Measurements from ENCODE around the gene ZBTB38.
A peak's percentile ranks its signal among the peaks of the same experiment; 100 is the strongest.

The ZBTB38 gene

DNA sequence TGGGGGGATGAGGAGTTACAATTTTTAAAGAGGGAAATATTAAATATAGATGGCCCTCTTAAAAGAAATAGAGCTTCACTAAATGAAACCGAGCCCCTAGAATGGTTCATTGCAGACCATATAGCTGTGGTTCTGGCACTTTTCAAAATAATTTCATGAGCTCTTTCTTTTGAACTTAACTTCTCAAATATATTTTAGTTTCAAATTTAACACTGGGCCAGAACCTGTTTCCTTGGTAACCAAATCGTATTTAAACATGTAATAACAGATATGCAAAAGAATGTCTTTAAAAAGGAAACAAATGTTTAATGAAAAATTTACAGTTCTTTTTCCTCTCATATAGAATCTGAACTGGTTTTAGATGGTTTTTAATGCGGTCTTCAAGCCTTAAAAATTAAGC is 20.1 kb downstream of the ZBTB38 start:
- H3K4me3 ChIP-seq (ENCODE audit: low read depth, low read length), result peak overlapping the region; percentile 65
- TF ChIP-seq, protein P1, sequence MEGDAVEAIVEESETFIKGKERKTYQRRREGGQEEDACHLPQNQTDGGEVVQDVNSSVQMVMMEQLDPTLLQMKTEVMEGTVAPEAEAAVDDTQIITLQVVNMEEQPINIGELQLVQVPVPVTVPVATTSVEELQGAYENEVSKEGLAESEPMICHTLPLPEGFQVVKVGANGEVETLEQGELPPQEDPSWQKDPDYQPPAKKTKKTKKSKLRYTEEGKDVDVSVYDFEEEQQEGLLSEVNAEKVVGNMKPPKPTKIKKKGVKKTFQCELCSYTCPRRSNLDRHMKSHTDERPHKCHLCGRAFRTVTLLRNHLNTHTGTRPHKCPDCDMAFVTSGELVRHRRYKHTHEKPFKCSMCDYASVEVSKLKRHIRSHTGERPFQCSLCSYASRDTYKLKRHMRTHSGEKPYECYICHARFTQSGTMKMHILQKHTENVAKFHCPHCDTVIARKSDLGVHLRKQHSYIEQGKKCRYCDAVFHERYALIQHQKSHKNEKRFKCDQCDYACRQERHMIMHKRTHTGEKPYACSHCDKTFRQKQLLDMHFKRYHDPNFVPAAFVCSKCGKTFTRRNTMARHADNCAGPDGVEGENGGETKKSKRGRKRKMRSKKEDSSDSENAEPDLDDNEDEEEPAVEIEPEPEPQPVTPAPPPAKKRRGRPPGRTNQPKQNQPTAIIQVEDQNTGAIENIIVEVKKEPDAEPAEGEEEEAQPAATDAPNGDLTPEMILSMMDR (IDR thresholded peaks at IDR 0.05; ENCODE audit: low read depth, low read length), result no peak
- H3K9me3 ChIP-seq, result no peaks in the 10 kb centered on the region
- DNase-seq, result no peak
- no peaks in the 10 kb centered on the region for H3K36me3 ChIP-seq
- H3K4me1 ChIP-seq, result peaks cover 22% of the 10 kb centered on the region
- no peaks in the 10 kb centered on the region for H3K27me3 ChIP-seq

DNA sequence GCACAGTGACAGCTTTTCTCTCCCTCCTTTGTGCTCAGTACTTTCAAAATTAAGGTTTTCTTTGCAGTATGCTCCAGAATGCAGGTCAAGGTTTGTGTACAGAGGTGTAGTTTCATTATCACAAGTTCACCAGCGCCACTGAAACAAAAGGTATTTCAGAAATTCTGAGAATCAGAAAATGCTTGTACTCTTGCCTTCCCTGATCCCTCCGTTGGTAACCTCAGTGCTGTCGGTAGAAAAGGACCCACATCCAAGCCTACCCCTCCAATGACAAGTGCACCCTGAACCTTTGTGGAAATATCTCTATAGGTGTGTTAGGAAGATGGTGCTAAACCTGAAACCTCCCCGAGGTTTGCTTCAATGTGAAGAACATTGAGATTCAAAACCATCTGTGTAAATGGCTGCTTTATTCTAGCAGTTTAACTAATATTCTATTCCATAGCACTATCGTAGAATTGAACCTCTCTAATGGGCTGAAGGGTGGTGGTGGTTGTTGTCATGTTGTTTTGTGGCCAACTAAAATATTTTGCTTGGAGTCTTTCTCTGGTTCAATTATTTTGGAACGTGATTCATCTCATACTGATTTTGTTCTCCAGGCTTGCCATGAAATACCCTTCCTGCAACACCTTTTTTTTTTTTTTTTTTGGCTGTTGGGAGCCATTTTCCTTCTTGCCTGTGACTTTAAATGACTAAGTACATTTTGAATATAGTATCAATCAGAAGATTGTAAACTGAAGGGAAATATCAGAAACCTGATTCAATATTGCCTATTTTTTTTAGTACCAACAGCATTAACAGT is 20.7 kb downstream of the ZBTB38 start:
- Histone ChIP-seq H3K27me3 (no peaks in the 10 kb centered on the region), H3K4me1 (peaks cover 23% of the 10 kb centered on the region), H3K9me3 (no peaks in the 10 kb centered on the region), H3K4me3 (ENCODE audit: low read depth, low read length) (peak overlapping the region; percentile 65), H3K36me3 (no peaks in the 10 kb centered on the region)
- TF ChIP-seq, protein P1 (IDR thresholded peaks at IDR 0.05; ENCODE audit: low read depth, low read length), result no peak
- DNase-seq, result no peak

DNA sequence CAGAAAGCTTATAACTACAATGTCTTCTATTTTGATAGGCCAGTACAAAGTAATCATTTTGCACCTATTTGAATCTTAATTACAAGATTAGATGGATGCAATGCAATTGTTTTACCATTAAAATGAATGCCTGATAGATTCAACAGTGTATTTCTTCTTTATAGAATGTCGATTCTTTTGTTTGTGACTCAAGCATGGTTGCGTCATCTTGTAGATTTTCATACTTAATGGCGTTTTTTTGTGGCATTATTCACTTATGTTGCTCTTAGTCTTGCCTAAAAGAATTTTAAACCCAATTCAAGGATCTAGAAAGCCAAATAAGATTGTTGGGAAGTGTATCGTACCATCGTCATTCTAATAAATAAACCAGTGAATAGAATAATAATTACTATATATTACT is 21.4 kb downstream of the ZBTB38 start:
- Histone ChIP-seq H3K4me3 (ENCODE audit: low read depth, low read length) (peak overlapping the region; percentile 65; the same call in 1 of the 2 replicates), H3K36me3 (no peaks in the 10 kb centered on the region), H3K9me3 (no peaks in the 10 kb centered on the region), H3K4me1 (peaks cover 19% of the 10 kb centered on the region), H3K27me3 (no peaks in the 10 kb centered on the region)
- DNase-seq, result no peak
- TF ChIP-seq, protein P1 (IDR thresholded peaks at IDR 0.05; ENCODE audit: low read depth, low read length), result no peak

DNA sequence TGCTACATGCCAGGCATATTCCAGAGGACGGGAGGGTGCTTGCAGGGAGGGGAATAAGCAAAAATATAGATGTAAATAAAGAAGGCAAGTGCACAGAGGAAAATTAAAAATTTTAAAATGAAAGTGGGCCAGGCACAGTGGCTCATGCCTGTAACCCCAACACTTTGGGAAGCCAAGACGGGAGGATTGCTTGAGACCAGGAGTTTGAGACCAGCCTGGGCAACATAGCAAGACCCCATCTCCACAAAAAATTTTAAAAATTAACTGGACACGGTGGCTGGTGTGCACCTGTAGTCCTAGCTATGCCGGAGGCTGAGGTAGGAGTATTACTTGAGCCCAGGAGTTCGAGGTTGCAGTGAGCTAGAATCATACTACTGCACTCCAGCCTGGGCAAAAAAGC is 22.4 kb downstream of the ZBTB38 start:
- Histone ChIP-seq H3K4me1 (peaks cover 16% of the 10 kb centered on the region), H3K4me3 (ENCODE audit: low read depth, low read length) (no peak overlapping the region), H3K27me3 (no peaks in the 10 kb centered on the region), H3K9me3 (no peaks in the 10 kb centered on the region), H3K36me3 (no peaks in the 10 kb centered on the region)
- TF ChIP-seq, protein P1 (IDR thresholded peaks at IDR 0.05; ENCODE audit: low read depth, low read length), result no peak
- no peak for DNase-seq

DNA sequence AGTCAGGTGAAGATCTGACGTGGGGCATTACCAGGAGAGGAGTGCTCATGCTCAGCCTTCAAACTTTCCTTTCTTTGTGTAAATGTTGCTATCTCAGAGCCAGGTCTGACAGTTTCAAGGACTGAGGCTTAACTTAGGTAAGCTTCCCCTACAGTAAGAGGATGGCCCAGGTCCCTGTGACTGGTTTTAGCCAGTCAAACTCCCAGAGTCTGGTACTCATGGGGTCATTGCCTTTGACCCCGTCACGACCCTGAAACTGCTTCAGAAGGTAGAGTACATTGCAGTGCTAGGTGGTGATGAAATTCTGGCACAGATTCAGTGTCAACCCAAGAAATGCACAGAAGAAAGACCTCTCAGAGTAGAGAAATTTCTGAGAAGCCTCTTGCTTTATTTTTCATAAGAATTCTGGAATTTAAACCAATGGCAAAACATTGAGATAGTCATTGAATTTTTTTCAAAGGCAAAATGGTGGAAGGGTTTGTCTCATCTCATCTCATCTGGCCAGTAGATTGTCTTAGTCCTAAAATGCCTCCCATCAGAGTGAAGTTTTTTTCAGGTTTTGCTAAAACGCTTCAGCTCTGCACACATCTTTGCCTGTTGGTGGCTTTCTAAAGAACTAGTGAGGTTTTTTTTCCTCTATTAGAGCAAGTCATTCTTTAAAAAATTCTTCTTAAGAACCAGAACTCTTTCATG is 23.1 kb downstream of the ZBTB38 start:
- TF ChIP-seq, protein P1 (IDR thresholded peaks at IDR 0.05; ENCODE audit: low read depth, low read length), result no peak
- H3K4me3 ChIP-seq (ENCODE audit: low read depth, low read length), result no peak overlapping the region

DNA sequence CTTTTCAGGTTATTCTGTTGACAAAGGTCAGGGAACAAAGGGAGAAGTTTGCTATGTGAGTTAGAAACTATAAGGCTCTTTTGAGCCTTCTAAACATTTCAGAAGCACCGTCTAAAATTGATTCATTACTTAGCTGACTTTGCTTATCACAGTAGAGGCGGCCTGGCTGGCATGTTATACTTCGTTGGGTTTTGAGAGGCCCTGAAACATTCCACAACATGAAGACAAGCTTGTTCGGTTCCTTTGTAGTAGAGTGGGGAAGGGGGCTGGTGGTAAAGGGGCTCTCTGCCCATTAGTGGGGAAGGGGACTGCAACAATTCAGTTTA is 23.6 kb downstream of the ZBTB38 start:
- Histone ChIP-seq H3K27me3 (no peaks in the 10 kb centered on the region), H3K9me3 (no peaks in the 10 kb centered on the region), H3K4me1 (peaks cover 16% of the 10 kb centered on the region), H3K4me3 (ENCODE audit: low read depth, low read length) (no peak overlapping the region), H3K36me3 (no peaks in the 10 kb centered on the region; the same call in 1 of the 2 replicates)
- DNase-seq, result no peak
- TF ChIP-seq, protein P1 (IDR thresholded peaks at IDR 0.05; ENCODE audit: low read depth, low read length), result no peak

More for the DNA sequence above, 23.1 kb downstream of the ZBTB38 start:
- no peaks in the 10 kb centered on the region for H3K27me3 ChIP-seq
- peaks cover 16% of the 10 kb centered on the region for H3K4me1 ChIP-seq
- no peak for DNase-seq
- H3K9me3 ChIP-seq, result no peaks in the 10 kb centered on the region
- H3K36me3 ChIP-seq, result no peaks in the 10 kb centered on the region
